Keratinocyte (primary cell): Measurements from ENCODE around the gene CUX1.

ENCODE experiments used
- EZH2 ChIP-seq: IDR thresholded peaks from one replicate; pipeline ENCODE4 v1.6.1; 2012; ENCODE audit warnings: inconsistent platforms, mild to moderate bottlenecking, low read length, moderate library complexity
- TF ChIP-seq, protein P1 (sequence below), 3 experiments: IDR thresholded peaks in 1 of 3; conservative IDR thresholded peaks in 1 of 3; optimal IDR thresholded peaks in 1 of 3; 2 replicates in 2 of 3; 3 replicates in 1 of 3; pipeline versions ENCODE3 to v1.5.1; 2011; ENCODE audit warnings: low read length in 3 of 3, mild to moderate bottlenecking in 3 of 3, moderate library complexity in 2 of 3, control low read depth in 1 of 3, inconsistent platforms in 1 of 3; ENCODE audit not compliant: insufficient read depth in 2 of 3; ENCODE audit errors: extremely low read depth in 1 of 3

DNA sequence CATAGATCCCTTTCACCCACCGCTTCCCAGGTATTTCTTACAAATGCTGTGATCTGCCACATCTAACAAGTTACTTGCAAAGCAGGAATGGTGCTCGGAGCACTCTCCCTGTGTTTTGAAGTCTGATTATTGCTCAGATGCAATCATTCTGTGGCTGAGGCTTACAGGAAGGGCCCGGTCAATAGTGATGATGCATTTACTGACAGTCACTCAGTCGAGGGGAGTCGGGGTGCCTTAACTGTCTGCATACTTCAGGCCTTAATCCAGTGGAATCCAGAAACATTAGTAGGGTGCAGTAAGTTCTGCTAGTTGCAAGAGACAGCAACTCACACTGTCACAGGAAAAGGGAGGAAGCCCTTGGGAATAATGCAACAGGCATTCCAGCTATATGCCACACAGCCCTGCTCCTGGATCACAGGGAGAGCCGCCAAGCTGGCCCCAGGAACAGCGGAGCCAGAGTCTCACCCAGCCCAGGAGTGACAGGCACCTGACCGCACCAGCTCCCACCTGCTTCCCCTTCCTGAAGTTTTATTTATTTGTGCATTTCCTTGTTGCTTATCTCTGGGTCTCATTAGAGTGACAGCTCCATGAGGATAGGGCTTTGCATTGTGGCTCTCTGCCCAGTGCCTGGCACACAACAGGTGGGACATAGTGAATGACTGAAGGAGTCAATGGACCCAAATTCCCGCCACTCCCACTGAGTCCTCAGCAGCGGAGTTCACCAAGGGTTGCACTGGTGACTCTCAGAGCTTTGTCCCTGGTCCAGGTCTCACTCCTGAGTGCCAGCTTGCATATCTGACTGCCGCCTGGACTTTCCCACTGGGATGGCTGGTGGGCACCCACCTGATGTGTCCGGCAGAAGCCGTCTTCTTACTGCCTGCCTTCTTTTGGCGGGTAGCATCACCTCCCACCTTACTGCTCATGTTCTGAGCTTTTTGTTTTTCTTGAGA lies 256.8 kb downstream of the CUX1 start:
- TF ChIP-seq, protein P1, sequence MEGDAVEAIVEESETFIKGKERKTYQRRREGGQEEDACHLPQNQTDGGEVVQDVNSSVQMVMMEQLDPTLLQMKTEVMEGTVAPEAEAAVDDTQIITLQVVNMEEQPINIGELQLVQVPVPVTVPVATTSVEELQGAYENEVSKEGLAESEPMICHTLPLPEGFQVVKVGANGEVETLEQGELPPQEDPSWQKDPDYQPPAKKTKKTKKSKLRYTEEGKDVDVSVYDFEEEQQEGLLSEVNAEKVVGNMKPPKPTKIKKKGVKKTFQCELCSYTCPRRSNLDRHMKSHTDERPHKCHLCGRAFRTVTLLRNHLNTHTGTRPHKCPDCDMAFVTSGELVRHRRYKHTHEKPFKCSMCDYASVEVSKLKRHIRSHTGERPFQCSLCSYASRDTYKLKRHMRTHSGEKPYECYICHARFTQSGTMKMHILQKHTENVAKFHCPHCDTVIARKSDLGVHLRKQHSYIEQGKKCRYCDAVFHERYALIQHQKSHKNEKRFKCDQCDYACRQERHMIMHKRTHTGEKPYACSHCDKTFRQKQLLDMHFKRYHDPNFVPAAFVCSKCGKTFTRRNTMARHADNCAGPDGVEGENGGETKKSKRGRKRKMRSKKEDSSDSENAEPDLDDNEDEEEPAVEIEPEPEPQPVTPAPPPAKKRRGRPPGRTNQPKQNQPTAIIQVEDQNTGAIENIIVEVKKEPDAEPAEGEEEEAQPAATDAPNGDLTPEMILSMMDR (optimal IDR thresholded peaks at IDR 0.05 in 1 of 3, IDR thresholded peaks at IDR 0.05 in 1 of 3, conservative IDR thresholded peaks at IDR 0.05 in 1 of 3; ENCODE audit: extremely low read depth in 1 of 3, insufficient read depth in 2 of 3, low read length in 3 of 3): no peak
- TF ChIP-seq EZH2: no peak
